NOMO-1 treated with DMSO at 0.1 percent for 48 hours (cell line): ENCODE measurements around the gene CNOT1.
"Not testable (repeated sequence)": the region's sequence is repeated elsewhere in the genome, so short reads cannot be mapped to it uniquely, and the experiment has no call there.

ENCODE experiments used
- DNase-seq: peaks from one replicate; lab custom pipeline; 2025; ENCODE audit not compliant: unreplicated experiment; lab: John Stamatoyannopoulos, UW

CNOT1 gene

DNA sequence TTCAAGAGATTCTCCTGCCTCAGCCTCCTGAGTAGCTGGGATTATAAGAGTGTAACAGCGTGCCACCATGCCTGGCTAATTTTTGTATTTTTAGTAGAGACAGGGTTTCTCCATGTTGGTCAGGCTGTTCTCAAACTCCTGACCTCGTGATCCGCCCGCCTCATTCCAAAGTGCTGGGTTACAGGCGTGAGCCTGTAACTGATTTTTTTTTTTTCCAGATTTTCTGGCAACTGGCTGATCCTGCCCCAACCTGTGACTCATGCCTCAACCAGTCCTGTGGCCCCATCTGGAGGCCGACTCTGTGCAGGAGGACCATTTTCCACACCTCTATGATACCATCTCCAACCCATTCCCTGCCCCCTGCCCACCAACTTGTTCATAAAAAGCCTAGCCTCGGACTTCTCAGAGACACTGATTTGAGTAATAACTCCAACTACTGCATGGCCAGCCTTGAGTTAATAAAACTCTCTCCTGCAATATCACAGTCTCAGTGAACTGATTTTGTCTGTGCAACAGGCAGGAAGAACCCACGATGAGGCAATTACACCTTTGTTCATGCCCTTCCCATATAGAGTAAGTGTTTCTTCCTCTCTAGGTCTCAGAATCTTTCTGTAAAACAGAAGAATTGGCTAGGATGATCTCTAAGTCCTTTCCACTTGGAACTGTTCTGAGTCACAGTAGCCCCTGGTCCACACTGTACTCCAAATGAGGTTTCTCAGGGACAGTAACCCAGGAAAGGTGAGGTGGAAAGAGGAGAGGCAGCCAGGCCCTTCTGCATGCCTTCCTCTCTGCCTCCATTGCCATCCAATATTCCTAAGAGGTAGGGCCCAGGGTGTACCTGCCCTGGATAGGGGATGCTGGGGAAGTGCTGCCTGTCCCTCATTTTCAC is 8.8 kb upstream of the CNOT1 start:
- no peak for DNase-seq

DNA sequence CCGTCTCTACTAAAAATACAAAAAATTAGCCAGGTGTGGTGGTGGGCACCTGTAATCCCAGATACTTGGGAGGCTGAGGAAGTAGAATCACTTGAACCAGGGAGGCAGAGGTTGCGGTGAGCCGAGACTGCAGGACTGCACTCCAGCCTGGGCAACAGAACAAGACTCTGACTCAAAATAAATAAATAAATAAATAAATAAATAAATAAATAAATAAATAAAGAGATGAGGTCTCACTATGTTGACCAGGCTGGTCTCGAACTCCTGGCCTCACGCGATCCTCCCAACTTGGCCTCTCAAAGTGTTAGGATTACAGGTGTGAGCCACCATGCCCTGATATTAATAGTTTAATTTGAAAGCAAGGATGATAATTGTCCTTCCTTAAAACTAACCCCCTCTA is 7.4 kb upstream of the CNOT1 start:
- not testable (repeated sequence) for DNase-seq

DNA sequence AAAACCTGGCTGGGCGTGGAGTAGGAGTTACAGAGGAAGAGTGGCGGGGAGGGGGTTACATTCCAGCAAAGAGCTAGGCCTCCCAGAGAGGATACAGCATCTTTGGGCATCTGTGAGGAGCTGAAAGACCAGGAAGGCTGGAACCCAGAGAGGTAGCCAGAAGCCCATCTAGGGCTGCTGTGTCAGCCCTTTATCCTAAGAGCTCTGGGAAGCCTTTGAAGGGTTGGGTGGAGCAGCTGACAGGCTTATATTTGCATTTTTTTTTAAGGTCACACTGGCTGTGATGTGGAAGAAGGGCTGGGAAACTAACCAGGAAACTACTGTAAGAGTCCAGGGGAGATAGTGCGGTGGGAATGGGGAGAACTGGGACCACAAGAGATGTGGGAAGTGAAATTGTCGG is 6.8 kb upstream of the CNOT1 start:
- no peak for DNase-seq

DNA sequence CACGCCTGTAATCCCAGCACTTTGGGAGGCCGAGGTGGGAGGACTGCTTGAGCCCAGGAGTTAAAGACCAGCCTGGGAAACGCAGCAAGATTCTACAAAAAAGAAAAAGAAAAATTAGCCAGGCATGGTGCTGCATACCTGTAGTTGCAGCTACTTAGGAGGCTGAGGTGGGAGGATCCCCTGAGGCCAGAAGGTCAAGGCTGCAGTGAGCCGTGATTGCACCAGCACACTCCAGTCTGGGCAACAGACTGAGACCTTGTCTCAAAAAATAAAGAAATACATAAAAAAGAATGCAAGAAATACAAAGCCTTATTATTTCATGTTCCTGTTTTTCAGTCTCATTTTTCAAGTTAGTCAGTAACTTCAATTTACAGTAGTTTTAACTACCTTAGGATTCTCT is 5.9 kb upstream of the CNOT1 start:
- no peak for DNase-seq

DNA sequence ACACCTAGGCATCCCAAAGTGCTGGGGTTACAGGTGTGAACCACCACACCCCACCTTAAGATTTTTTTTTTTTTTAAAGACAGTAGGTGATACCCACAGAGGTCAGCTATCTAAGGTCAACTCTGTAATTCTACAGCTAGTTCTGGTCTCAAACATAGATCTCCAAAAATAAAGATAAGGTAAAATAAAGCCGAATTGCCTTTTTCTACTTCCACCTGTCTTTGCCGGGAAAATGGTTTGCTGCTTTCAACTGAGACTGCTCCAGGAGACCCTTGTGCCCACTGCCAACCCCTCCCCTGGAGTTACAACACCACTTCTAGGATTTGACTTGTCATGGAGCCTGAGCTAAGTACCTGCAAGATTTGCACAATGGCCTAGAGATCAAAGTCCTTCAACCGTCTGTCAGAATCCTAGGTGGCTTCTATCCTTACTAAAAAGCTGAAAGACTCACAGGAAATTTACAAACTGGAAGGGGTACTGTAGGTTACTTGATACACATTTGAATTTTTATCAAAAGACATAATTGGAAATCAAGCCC is 4.7 kb upstream of the CNOT1 start:
- DNase-seq = no peak

DNA sequence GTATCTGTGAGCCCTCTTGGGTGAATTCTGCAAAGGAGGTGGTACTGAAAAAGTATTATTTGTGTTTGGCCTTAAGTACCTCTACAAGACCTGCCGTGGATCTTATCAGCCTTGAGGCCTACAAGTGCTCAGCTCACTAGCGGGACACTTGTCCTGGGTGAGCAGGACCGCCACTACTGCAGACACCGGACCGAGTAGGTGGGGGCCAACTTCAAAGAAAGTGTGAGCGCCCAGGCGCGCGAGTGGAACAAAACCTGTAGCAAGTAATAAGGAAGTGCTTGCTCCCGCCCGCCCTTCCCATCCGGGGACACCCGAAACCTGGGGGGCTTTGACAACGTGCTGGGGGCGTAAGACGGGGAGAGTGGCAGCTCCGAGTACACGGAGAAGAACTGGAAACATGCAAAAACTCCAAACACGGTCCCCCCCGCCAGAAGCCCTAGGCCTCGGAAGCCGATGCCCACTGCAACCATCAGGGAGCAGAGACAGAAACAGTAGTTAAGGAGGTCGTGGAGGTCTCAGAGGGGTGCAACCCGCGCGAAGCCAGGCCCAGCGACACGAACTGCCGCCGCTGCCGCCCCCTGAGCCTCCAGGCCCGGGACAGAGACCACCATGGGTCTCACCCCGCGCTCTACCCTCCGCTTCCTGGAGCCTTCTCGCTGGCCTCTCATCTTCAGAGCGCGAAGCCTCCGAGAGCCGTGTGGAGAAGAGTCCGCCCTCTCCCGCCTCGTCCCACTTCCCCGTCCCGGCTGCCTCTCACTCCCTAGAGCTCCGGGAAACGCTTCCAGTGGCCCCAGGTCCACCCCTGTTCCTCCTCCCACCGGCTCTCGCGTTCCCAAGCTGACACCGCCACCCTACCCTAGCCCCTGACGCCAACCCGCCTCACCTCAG is 537 bp downstream of the CNOT1 start:
- peak; percentile 64 for DNase-seq

DNA sequence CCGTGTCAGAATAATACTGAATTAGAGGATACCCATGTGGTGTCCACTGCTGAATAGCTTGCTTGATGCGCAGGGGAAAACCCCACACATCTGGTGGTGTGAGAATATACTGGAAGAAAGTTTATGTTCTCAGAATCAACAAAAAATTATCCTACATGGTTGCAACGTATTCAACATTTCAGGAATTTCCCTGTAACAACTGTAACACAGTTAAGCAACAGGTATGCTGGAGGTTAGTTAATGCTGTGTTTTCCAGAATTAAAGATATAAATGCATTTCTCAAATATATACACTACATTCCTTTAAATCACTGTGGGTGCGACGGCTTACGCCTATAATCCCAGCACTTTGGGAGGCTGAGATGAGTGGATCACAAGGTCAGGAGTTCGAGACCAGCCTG is 5.4 kb downstream of the CNOT1 start:
- no peak for DNase-seq

DNA sequence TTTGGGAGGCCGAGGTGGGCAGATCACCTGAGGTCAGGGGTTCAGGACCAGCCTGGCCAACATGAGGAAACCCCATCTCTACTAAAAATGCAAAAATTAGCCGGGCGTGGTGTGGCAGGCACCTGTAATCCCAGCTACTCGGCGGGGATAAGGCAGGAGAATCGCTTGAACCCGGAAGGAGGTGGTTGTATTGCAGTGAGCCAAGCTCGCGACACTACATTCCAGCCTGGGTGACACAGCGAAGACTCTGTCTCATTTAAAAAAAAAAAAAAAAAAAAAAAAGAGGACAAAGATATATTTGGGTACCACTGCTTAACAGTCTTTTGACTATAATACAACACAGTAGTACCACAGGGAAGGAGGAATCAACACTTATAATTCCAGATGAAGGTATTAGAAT is 9.2 kb downstream of the CNOT1 start:
- DNase-seq = no peak

DNA sequence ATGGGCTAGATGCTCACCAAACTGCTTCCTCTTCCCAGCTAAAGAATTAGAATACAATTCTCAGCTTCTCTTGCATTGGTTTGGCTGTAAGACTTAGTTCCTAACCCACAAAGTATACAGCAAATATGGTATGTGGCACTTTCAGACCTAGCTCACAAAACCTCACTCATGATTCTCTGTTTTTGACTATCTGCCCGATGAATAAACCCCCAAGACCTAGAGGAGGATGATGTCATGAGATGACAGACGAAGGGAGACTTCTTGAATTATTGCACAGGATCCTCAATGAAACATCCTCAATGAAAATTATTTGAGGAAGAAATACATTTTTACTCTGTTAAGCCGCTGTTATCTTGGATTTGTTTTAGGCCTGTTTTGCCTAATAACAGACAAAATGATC is 14.3 kb downstream of the CNOT1 start:
- DNase-seq = no peak

DNA sequence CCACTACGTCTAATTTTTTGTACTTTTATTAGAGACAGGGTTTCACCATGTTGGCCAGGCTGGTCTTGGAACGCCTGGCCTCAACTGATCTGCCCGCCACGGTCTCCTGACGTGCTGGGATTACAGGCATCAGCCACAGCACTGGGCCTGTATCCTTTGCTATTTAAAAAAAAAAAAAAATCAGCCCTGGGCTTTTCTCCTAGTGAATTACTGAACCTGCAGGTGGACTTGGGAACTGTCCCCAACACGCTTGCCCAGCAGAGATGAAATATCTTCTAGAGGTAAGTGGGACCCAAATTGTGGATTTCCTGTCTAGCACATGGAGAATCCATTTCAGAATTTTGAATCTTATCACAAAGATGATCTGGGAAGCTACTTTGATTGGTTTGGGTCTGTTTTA is 14.8 kb downstream of the CNOT1 start:
- no peak for DNase-seq

DNA sequence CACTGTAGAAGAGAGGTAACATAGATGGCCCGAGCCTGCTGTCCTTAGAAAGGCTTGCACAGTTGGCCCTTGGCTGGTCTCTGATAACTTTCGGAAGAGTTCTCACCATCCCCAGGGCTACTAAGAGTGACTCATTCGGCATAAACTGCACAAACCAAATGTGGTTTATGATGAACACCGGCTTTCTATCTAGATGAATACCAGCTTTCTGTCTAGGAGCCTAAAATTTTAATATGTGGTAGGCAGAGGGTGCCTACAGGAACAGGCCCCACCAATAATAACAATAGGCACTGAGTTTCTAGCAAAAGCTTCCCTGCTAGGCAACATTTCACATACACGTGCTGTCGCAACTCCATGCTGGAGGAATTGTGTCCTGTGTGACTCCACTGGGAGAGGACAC is 15.4 kb downstream of the CNOT1 start:
- no peak for DNase-seq

DNA sequence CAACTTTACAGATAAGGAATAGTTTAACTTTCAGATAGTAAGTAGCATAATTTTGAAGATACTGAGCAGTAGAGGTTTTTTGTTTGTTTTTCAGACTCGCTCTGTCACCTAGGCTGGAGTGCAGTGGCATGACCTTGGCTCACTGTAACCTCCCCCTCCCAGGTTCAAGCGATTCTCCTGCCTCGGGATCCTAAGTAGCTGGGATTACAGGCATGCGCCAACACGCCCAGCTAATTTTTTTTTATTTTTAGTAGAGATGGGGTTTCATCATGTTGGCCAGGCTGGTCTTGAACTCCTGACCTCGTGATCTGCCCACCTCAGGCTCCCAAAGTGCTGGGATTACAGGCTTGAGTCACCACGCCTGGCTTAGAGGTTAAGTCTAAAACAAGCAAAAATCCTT is 16.7 kb downstream of the CNOT1 start:
- not testable (repeated sequence) for DNase-seq

DNA sequence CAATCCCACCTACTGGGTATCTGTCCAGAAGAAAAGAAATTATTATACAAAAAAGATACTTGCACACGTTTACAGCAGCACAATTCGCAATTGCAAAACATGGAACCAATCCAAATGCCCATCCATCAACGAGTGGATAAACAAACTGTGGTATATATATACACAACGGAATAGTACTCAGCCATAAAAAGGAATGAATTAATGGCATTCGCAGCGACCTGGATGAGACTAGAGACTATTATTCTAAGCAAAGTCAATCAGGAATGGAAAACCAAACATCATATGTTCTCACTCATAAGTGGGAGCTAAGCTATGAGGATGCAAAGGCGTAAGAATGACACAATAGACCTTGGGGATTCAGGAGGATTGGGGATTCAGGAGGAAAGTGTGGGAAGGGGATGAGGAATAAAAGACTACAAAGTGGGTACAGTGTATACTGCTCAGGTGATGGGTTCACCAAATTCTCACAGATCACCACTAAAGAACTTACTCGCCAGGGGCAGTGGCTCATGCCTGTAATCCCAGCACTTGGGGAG is 21.0 kb downstream of the CNOT1 start:
- DNase-seq = no peak

DNA sequence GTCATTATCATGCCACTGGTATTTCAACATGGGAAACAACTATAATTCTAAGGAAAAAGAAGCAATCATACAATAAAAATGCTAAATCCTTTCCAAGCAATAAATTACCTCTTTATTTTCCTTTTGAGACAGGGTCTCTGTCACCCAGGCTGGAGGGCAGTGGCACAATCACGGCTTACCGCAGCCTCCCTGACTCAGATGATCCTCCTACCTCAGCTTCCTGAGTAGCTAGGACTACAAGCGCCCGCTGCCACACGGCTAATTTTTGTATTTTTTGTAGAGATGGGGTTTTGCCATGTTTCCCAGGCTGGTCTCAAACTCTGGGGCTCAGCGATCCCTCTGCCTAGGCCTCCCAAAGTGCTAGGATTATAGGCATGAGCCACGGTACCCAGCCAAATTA is 24.1 kb downstream of the CNOT1 start:
- DNase-seq = no peak

DNA sequence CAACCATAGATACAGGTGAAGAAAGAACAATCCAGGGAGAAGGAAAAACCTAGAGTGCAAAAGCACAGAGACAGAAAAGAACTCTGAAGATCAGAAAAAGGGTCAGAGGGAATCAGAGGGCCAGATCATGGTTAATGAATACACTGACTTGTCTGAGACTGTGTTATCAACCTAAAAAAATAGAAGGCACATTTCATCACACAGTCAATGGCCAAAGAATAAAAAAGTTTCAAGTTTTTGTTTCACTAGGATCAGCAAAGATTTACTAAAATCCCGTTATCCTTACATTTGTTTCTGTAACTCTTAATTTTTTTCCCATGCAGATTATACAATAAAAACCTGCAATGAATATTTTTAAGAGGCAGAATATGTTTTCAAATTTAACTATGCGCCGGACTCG is 38.5 kb downstream of the CNOT1 start:
- no peak for DNase-seq

DNA sequence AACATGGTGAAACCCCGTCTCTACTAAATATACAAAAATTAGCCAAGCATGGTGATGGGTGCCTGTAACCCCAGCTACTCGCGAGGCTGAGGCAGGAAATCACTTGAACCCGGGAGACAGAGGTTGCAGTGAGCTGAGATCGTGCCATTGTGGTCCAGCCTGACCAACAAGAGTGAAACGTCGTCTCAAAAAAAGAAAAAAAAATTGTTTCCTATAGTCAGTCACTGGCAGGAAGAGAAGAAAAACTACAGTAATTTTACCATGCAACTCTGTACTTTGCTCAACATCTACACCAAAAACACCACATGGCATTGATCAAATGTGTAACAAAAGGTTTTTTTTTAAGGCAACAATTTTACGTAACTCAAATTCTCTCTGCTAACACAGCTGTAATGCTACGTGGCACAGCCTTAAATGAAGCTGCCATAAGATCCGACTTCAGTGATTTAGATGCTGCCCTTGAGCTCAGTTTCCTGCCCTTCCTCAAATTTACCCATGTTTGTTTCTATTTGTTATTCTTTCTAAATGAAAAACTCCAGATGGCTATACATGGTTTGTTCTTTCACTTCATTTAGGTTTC is 40.2 kb downstream of the CNOT1 start:
- no peak for DNase-seq

DNA sequence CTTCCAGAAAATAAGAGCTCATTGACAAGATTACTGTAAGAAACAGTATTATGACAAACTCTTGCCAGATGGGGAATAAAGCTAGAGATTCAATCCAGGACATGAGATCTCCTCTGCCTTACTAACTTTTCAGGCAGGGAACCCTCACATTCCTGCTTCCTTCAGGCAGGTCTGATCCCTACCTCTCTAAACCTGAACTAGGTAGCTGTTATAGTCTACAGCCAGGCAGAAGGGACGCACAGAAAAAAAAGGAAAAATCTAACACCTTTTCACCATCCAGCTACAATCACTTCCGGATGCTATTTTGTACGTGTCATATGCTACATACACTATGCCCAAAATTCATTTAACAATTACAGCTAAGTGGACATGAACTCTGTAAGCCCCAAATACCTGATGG is 41.2 kb downstream of the CNOT1 start:
- DNase-seq = no peak

DNA sequence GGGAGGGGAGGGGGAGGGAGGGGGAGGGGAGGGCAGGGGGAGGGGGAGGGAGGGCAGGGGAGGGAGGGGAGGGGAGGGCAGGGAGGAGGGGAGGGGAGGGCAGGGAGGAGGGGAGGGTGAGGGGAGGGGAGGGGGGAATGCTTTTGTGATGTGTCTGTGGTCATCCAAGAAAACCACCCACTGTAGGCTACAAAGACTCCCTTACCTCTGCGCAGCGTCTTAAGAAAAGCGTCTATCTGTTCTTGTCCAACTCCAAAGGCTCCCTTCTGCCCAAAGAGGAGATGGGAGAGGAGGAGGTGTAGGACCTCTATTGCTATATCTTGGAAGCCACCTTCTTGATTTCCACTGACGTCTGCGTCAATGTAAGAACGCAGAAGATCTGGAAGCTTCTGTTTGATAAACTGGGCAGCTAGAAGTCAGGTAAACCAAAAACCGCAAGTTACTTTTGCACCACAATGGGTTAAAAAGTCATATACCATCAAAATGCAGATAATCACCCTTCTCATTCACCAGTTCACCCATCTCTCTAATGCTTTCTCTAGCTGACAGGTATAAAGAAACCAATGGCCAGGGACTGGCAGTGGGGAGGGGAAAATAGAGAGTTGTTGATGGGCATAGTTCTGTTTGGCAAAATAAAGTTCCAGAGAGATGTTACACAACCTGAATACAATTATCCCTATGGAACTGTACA is 43.1 kb downstream of the CNOT1 start:
- DNase-seq = no peak

DNA sequence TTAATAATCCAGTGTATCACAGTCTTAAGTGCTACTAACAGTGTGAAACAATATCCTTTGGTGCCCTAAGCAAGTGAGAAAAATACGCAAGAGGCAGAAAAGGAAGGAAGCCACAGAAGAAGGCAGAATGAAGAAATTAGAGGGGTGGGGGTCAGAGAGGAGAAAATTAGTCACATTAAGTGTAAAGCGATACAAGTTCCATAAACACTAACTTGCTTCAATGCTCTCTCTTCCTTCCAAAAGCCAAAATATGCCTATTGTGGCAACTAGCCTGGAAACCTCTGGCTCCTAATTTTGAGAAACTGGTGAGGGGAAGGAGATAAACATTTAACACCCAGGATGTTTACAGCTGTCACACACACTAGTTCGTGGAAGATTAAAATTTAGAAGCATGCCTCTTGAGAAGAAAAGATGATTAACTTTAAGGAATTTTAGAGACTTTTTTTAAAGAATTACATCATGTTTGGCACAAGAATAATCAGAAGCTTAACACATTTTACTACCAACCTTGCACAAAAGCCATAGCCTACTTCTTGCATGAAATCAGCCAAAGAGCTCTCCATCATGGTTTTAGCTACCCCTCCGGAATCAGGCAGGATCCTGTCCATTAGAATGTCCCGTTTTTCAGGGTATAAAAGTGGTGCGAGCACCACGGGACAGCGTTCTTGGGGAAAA is 44.7 kb downstream of the CNOT1 start:
- DNase-seq = no peak
